ENCODE data around the gene SCG2. TPM values are rescaled to one million over a fixed set of nuclear protein-coding genes. Genes with fewer than 3 reads are reported as not detected.

Gene SCG2
- total RNA-seq, 2 experiments from 2014 or later, result not detected

DNA sequence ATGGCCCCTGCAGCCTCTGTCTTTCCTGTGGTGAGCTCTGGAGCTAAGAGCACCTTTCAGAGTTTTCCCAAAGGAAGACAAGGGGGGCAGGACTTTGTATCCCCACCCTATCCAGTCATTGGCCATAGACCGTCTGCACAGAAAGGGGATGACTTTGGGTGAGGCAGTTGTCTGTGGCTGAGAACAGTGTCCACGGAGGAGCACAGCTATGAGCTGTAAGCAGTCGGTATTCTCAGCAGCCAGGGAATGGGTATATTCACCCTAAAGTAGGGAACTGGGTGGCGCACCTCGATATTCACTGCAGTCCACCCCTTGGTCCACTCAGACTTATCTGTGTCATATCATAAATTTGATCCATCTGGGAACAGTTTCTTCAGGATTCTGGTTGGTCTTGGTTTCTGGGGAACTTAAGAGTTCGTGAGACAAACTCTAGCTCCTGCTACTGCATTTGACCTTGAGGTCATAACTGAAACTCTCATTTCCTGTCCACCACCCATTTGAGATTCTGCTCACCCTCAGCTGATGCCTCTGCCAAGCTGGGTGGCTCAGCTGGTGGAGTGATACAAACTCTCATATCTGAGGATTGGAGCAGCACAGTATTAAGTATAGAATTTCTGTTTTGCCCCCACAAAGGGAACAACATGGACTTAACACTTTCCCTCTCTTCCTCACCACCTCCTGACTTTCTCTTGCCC lies 45.2 kb upstream of the SCG2 start:
- H3K9me3 ChIP-seq (ENCODE audit: control insufficient read depth in 1 of 2, insufficient read depth in 1 of 2, low read length in 2 of 2), result no peaks in the 10 kb centered on the region
- Mint-ChIP-seq H3K27ac (no peak overlapping the region), H3K4me3 (no peak overlapping the region), H3K4me1 (ENCODE audit: low read depth) (no peaks in the 10 kb centered on the region), H3K9me3 (no peaks in the 10 kb centered on the region), H3K27me3 (peaks cover 17% of the 10 kb centered on the region), H3K36me3 (ENCODE audit: low read depth) (no peaks in the 10 kb centered on the region)
- H3K36me3 ChIP-seq (ENCODE audit: insufficient read depth, low read length), result no peaks in the 10 kb centered on the region
- no peak overlapping the region for H3K27ac ChIP-seq (ENCODE audit: low read depth in 1 of 2, low read length in 2 of 2)
- POLR2A ChIA-PET, result no interaction called here
- intact Hi-C loops (cut with DNase I, micrococcal nuclease), result no loop called here
- CTCF ChIA-PET, result no interaction called here
- TF ChIP-seq, protein P1, sequence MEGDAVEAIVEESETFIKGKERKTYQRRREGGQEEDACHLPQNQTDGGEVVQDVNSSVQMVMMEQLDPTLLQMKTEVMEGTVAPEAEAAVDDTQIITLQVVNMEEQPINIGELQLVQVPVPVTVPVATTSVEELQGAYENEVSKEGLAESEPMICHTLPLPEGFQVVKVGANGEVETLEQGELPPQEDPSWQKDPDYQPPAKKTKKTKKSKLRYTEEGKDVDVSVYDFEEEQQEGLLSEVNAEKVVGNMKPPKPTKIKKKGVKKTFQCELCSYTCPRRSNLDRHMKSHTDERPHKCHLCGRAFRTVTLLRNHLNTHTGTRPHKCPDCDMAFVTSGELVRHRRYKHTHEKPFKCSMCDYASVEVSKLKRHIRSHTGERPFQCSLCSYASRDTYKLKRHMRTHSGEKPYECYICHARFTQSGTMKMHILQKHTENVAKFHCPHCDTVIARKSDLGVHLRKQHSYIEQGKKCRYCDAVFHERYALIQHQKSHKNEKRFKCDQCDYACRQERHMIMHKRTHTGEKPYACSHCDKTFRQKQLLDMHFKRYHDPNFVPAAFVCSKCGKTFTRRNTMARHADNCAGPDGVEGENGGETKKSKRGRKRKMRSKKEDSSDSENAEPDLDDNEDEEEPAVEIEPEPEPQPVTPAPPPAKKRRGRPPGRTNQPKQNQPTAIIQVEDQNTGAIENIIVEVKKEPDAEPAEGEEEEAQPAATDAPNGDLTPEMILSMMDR (IDR thresholded peaks at IDR 0.05), result no peak
- peaks cover 0 to 2% of the 10 kb centered on the region in 2 experiments for H3K27me3 ChIP-seq (ENCODE audit: control insufficient read depth in 1 of 2, insufficient read depth in 2 of 2, low read length in 2 of 2)
- no peak for DNase-seq
- no peak for ATAC-seq (ENCODE audit: poor library complexity)
- H3K4me1 ChIP-seq (ENCODE audit: insufficient read depth, low read length), result no peaks in the 10 kb centered on the region
- H3K4me3 ChIP-seq (ENCODE audit: low read length), result no peak overlapping the region

DNA sequence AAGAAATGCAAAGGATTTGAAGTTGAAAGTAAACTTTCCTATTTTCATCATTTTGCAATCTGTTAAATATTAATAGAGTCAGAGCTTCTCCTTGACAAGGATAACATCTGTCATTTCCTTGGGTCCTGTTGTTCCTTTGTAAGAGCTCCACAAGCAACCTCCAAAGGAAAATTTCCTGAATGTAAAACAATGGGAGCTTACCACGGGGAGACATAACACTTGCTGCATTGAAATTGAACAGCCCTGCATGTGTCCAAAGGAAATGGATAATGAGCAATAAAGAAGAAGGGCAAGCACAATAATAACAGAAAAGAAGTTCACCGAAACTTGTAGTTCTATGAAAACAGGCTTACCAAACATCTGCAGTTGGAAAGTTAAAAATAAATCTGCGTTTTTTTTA lies 42.0 kb upstream of the SCG2 start:
- no peaks in the 10 kb centered on the region for H3K36me3 ChIP-seq (ENCODE audit: insufficient read depth, low read length)
- CTCF ChIA-PET, result no interaction called here
- intact Hi-C loops (cut with DNase I, micrococcal nuclease), result no loop called here

DNA sequence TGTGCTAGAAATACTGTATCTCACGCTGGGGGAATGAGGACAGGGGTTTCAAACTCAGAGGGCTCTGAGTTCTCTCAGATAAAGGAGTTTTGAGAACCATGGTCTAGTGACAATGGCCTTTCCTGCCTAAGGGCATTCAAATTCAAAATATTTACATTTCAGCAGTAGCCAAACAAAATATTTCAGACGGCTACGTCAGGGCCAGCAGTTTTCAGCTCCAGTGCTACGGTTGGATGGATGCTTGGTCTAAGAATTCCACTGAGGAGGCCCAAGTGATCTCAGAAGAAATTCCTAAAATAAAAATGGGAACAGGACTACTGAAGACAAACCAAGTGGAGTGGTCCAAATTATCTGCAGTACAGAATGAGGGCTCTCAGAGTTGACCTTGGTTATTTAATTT lies 41.1 kb upstream of the SCG2 start:
- H3K27ac Mint-ChIP-seq, result no peak overlapping the region
- Histone ChIP-seq H3K4me3 (ENCODE audit: low read length) (no peak overlapping the region), H3K9me3 (ENCODE audit: control insufficient read depth in 1 of 2, insufficient read depth in 1 of 2, low read length in 2 of 2) (no peaks in the 10 kb centered on the region), H3K27ac (ENCODE audit: low read depth in 1 of 2, low read length in 2 of 2) (no peak overlapping the region), H3K36me3 (ENCODE audit: insufficient read depth, low read length) (no peaks in the 10 kb centered on the region), H3K27me3 (ENCODE audit: control insufficient read depth in 1 of 2, insufficient read depth in 2 of 2, low read length in 2 of 2) (peaks cover 0 to 2% of the 10 kb centered on the region in 2 experiments), H3K4me1 (ENCODE audit: insufficient read depth, low read length) (no peaks in the 10 kb centered on the region)
- DNase-seq (no peak), ATAC-seq (ENCODE audit: poor library complexity) (no peak)
- H3K4me1 Mint-ChIP-seq (ENCODE audit: low read depth), result no peaks in the 10 kb centered on the region
- H3K9me3 Mint-ChIP-seq, result peaks cover 3% of the 10 kb centered on the region
- no peaks in the 10 kb centered on the region for H3K36me3 Mint-ChIP-seq (ENCODE audit: low read depth)
- H3K4me3 Mint-ChIP-seq, result no peak overlapping the region
- CTCF ChIA-PET, result no interaction called here
- POLR2A ChIA-PET, result no interaction called here
- H3K27me3 Mint-ChIP-seq, result peaks cover 17% of the 10 kb centered on the region
- intact Hi-C loops (cut with DNase I, micrococcal nuclease), result no loop called here
- TF ChIP-seq, protein P1 (IDR thresholded peaks at IDR 0.05), result no peak

More for the DNA sequence above, 42.0 kb upstream of the SCG2 start:
- no peak overlapping the region for H3K27ac Mint-ChIP-seq
- Histone ChIP-seq H3K4me3 (ENCODE audit: low read length) (no peak overlapping the region), H3K9me3 (ENCODE audit: control insufficient read depth in 1 of 2, insufficient read depth in 1 of 2, low read length in 2 of 2) (no peaks in the 10 kb centered on the region), H3K4me1 (ENCODE audit: insufficient read depth, low read length) (no peaks in the 10 kb centered on the region), H3K27ac (ENCODE audit: low read depth in 1 of 2, low read length in 2 of 2) (no peak overlapping the region), H3K27me3 (ENCODE audit: control insufficient read depth in 1 of 2, insufficient read depth in 2 of 2, low read length in 2 of 2) (peaks cover 0 to 2% of the 10 kb centered on the region in 2 experiments)
- H3K9me3 Mint-ChIP-seq, result peaks cover 3% of the 10 kb centered on the region
- H3K36me3 Mint-ChIP-seq (ENCODE audit: low read depth), result no peaks in the 10 kb centered on the region
- TF ChIP-seq, protein P1 (IDR thresholded peaks at IDR 0.05), result no peak
- H3K27me3 Mint-ChIP-seq, result peaks cover 17% of the 10 kb centered on the region
- H3K4me1 Mint-ChIP-seq (ENCODE audit: low read depth), result no peaks in the 10 kb centered on the region
- ATAC-seq (ENCODE audit: poor library complexity) (no peak), DNase-seq (no peak)
- no peak overlapping the region for H3K4me3 Mint-ChIP-seq
- POLR2A ChIA-PET, result no interaction called here

Data from CD4-positive, alpha-beta T cell (primary cell).